ENCODE results near the gene SPAG5.

SPAG5 gene

DNA sequence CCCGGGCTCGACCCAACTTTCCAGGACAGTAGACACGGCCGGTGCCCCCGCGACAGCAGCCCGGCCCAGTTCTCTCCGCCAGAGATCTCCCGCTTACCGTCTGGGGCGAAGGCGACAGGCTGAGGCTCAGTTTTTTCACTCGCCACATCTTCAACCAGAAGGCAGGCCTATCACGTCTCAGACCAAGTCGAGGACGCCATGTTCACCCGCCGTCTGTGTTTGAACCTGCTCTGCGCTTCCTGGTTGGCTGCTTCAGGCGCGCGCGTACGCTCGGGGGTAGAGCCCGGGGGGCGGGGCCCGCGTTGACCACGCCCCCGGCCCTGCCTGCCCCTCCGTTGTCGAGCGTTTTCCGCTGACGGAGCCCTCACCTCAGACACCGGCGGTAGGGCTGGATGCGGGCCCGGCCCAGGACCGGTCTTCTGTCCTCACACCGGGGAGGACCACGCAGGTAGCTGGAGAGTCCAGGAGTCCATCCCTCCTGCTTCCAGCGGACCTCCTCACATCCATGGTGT lies at the start of gene SPAG5:
TSS of gene SPAG5 (minus strand) at position 227 of the 512 bp plus-strand sequence. CDS start at position 148, 79 bp downstream.
- in situ Hi-C loops (cut with MboI; ENCODE audit: low sequenced_read_pairs), result no loop called here

- in situ Hi-C loops (cut with MboI; ENCODE audit: low sequenced_read_pairs), result no loop called here
Measured at GRCh38 chr17:28646039-28646754, 47.4 kb upstream of the SPAG5 start.

- in situ Hi-C loops (cut with MboI; ENCODE audit: low sequenced_read_pairs), result no loop called here
Measured at GRCh38 chr17:28645576-28645939, 46.7 kb upstream of the SPAG5 start.

DNA sequence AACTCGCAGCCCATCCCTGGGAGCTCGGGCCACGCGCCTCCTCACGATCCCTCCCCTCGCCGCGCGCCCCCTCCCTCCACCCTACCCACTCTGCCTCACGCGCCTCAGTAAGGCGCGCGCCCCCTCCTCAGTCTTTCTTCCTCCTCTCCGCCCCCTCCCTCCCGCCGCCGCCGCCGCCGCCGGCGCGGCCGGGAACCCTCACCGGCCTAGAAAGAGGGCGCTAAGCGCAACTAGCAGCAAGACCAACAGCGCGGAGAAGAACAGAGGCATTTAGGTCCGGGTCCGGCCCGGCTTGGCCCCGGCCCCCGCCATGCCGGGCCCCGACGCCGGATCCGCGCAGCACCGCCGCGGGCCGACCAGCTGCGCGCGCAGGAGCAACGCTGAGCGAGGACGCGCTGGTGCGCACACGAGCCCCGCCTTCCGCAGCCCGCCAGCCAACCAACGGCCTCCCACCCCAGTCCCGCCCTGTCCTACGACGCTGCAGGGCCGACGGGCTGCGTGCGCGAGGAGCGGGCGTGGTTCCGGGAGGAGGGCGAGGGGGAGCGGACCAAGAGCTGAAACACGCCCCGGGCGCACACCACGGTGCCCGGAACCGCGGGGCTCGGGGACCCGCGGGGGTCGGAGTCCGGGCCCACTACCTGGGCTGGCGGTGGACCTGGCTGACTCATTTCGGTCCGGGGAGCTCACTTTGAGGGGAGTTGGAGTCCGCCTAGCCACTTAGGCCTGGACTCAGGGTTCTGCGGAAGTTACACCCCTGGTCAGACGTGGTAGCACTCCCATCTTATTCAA lies 46.2 kb upstream of the SPAG5 start, which contains the start of gene BLTP2:
TSS of gene BLTP2 (minus strand) at position 372 of the 789 bp plus-strand sequence. CDS start at position 270, 102 bp downstream.
- in situ Hi-C loops (cut with MboI; ENCODE audit: low sequenced_read_pairs), result no loop called here

GRCh38 chr17:28643983-28644786 lies 45.4 kb upstream of the SPAG5 start:
- in situ Hi-C loops (cut with MboI; ENCODE audit: low sequenced_read_pairs), result no loop called here

DNA sequence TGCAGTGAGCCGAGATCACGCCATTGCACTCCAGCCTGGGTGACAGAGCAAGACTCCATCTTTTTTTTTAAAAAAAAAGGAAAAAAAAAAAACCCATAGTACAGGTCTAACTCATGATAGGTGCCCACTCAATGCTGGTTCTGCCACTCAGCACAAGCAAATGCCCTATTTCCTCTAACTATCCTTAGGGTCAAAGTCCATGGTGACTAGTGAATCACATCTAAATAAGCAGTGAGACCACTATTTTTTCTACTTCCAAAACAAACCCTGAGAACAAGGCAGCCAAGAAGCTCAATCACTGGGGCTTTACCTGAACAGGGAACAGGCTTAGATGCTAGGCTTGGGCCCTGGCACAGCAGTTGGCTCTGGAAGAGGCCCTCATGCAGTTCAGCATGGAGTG lies 42.8 kb upstream of the SPAG5 start:
- in situ Hi-C loops (cut with MboI; ENCODE audit: low sequenced_read_pairs), result no loop called here

- in situ Hi-C loops (cut with MboI; ENCODE audit: low sequenced_read_pairs), result no loop called here
Measured at GRCh38 chr17:28635506-28635905, 36.7 kb upstream of the SPAG5 start.

GRCh38 chr17:28634206-28634865 lies 35.5 kb upstream of the SPAG5 start:
- in situ Hi-C loops (cut with MboI; ENCODE audit: low sequenced_read_pairs), result loop anchor here (5.0 kb wide), 1 partner anchor 52 kb away; no protein-coding TSS in a partner anchor

- in situ Hi-C loops (cut with MboI; ENCODE audit: low sequenced_read_pairs), result no loop called here
Measured at GRCh38 chr17:28626818-28627217, 28.0 kb upstream of the SPAG5 start.

DNA sequence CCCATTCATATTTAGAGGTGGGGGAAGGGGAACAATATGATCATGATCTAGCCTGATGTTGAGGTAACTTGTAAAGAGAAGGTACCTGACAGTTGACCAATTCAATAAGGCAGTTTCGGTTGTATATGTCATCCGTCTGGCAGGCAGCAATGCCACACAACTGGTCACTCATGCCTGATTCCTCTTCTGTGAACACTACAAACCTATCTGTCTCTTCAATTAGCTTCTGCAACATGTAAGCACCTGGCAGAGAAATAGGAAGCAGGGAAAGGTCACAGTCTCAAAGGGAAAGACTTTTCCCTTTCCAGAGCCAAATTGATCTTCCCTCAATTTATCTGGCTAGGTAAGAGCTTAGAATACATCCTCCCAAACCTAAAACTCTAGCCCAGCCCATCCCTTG lies 25.3 kb upstream of the SPAG5 start:
- in situ Hi-C loops (cut with MboI; ENCODE audit: low sequenced_read_pairs), result no loop called here

- in situ Hi-C loops (cut with MboI; ENCODE audit: low sequenced_read_pairs), result no loop called here
Measured at GRCh38 chr17:28623696-28624095, 24.9 kb upstream of the SPAG5 start.

- in situ Hi-C loops (cut with MboI; ENCODE audit: low sequenced_read_pairs), result no loop called here
Measured at GRCh38 chr17:28622186-28622585, 23.4 kb upstream of the SPAG5 start.

GRCh38 chr17:28620010-28620409 lies 21.2 kb upstream of the SPAG5 start:
- in situ Hi-C loops (cut with MboI; ENCODE audit: low sequenced_read_pairs), result no loop called here

GRCh38 chr17:28618464-28618863 lies 19.6 kb upstream of the SPAG5 start:
- in situ Hi-C loops (cut with MboI; ENCODE audit: low sequenced_read_pairs), result no loop called here

GRCh38 chr17:28616281-28616680 lies 17.5 kb upstream of the SPAG5 start:
- in situ Hi-C loops (cut with MboI; ENCODE audit: low sequenced_read_pairs), result no loop called here

GRCh38 chr17:28615260-28615940 lies 16.6 kb upstream of the SPAG5 start:
- in situ Hi-C loops (cut with MboI; ENCODE audit: low sequenced_read_pairs), result no loop called here

DNA sequence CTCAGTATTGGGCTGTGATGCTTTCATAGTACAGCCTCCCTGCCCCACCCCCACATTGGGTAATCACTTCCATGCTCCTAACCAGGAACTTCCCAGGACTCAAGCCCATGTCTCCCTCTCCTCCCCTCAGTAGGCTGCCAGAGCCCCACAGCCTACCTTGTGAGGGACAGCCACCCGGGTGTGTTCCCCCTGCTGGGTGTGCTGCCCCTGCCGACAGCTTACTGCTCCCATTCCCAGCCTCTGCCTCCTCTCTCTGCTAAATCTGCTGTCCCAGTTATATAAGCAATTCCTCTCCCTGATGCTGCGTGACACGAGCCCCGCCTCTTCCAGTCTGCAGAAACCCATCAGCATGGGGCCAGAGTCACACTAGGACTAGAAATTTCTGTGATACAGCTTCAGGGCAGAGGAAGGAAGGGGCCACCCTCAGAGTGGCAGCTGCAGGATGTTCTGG lies 15.1 kb upstream of the SPAG5 start, which contains the start of gene RSKR:
TSS of gene RSKR (minus strand) at position 255 of the 451 bp plus-strand sequence. CDS start at position 231, 24 bp downstream.
- in situ Hi-C loops (cut with MboI; ENCODE audit: low sequenced_read_pairs), result no loop called here

DNA sequence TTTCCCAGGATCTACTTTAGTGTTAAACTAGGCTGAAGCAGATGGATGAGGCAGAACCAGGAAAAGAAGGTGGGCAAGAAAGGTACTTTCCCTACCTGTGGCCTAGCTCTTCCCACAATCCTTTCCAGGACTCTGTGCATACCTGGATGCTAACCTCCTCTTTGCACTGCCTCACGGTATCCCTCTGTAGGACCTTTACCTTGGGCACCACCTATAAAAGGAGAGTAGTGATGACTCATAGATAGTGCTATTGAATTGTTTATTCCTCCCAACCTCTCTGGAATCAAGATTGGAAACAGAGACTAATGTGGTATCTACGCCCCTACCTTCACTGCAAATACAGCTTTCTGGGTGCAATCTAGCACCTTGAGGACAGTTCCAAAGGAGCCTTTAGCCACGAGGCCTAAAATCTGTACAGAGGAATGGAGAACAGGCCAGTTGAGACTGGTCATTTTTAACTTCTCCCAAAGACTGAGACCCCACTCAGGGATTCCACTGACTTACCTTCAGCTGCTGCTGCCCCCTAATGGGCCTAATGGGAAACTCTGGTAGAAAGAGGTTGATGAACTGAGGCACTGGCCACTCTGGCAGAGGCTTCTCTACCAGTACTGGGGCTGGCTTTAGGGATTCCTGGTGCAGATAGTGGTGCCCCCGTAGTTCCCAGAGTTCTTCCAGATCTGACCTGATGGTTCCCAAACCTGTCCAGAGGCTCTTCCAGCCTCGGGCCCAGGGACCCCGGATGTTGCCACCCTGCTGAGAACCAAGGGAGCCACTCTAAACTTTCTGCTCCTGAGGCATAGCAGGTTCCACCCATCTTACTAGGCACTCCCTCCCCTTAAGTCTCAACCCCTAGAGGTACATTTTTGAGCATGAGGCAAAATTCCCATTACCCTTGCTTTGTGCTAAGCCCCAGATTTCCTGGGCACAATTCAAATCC lies 14.4 kb upstream of the SPAG5 start:
- in situ Hi-C loops (cut with MboI; ENCODE audit: low sequenced_read_pairs), result no loop called here

- in situ Hi-C loops (cut with MboI; ENCODE audit: low sequenced_read_pairs), result no loop called here
Measured at GRCh38 chr17:28612531-28612930, 13.7 kb upstream of the SPAG5 start.
